ENCODE measurements around the gene SRF. TPM values are rescaled to one million over a fixed set of nuclear protein-coding genes. Genes with fewer than 3 reads are reported as not detected.

Gene SRF
- total RNA-seq, 3 donors from 2014 or later: 19.5 to 87.1 (median 26.3) TPM

- ATAC-seq (no peak), DNase-seq (no peak)
- no peaks in the 10 kb centered on the region for H3K4me1 ChIP-seq (ENCODE audit: low read depth)
- H3K9me3 ChIP-seq: no peaks in the 10 kb centered on the region
- H3K36me3 ChIP-seq (ENCODE audit: low read depth): no peaks in the 10 kb centered on the region
- TF ChIP-seq, protein P1, sequence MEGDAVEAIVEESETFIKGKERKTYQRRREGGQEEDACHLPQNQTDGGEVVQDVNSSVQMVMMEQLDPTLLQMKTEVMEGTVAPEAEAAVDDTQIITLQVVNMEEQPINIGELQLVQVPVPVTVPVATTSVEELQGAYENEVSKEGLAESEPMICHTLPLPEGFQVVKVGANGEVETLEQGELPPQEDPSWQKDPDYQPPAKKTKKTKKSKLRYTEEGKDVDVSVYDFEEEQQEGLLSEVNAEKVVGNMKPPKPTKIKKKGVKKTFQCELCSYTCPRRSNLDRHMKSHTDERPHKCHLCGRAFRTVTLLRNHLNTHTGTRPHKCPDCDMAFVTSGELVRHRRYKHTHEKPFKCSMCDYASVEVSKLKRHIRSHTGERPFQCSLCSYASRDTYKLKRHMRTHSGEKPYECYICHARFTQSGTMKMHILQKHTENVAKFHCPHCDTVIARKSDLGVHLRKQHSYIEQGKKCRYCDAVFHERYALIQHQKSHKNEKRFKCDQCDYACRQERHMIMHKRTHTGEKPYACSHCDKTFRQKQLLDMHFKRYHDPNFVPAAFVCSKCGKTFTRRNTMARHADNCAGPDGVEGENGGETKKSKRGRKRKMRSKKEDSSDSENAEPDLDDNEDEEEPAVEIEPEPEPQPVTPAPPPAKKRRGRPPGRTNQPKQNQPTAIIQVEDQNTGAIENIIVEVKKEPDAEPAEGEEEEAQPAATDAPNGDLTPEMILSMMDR (IDR thresholded peaks at IDR 0.05): no peak
- H3K4me3 ChIP-seq: no peak overlapping the region
- intact Hi-C loops (cut with DNase I, micrococcal nuclease): no loop called here
Measured at GRCh38 chr6:43219119-43219518, 48.0 kb downstream of the SRF start.

- Histone ChIP-seq H3K9me3 (no peaks in the 10 kb centered on the region), H3K4me3 (no peak overlapping the region), H3K4me1 (ENCODE audit: low read depth) (peaks cover under 1% of the 10 kb centered on the region), H3K36me3 (ENCODE audit: low read depth) (no peaks in the 10 kb centered on the region)
- TF ChIP-seq, protein P1 (IDR thresholded peaks at IDR 0.05): no peak
- no peak for DNase-seq
- no peak for ATAC-seq
- intact Hi-C loops (cut with DNase I, micrococcal nuclease): no loop called here
Measured at GRCh38 chr6:43219814-43220213, 48.7 kb downstream of the SRF start.

GRCh38 chr6:43220439-43220951, 49.4 kb downstream of the SRF start:
- Histone ChIP-seq H3K4me3 (no peak overlapping the region), H3K9me3 (no peaks in the 10 kb centered on the region), H3K4me1 (ENCODE audit: low read depth) (peaks cover 2% of the 10 kb centered on the region), H3K36me3 (ENCODE audit: low read depth) (no peaks in the 10 kb centered on the region)
- DNase-seq (no peak), ATAC-seq (no peak)
- TF ChIP-seq, protein P1 (IDR thresholded peaks at IDR 0.05): no peak
- intact Hi-C loops (cut with DNase I, micrococcal nuclease): no loop called here

- Histone ChIP-seq H3K36me3 (ENCODE audit: low read depth) (no peaks in the 10 kb centered on the region), H3K4me1 (ENCODE audit: low read depth) (peaks cover 2% of the 10 kb centered on the region), H3K4me3 (no peak overlapping the region), H3K9me3 (no peaks in the 10 kb centered on the region)
- TF ChIP-seq, protein P1 (IDR thresholded peaks at IDR 0.05): no peak
- ATAC-seq: no peak
- intact Hi-C loops (cut with DNase I, micrococcal nuclease): no loop called here
- DNase-seq: no peak
Measured at GRCh38 chr6:43221046-43221972, 50.2 kb downstream of the SRF start.

DNA sequence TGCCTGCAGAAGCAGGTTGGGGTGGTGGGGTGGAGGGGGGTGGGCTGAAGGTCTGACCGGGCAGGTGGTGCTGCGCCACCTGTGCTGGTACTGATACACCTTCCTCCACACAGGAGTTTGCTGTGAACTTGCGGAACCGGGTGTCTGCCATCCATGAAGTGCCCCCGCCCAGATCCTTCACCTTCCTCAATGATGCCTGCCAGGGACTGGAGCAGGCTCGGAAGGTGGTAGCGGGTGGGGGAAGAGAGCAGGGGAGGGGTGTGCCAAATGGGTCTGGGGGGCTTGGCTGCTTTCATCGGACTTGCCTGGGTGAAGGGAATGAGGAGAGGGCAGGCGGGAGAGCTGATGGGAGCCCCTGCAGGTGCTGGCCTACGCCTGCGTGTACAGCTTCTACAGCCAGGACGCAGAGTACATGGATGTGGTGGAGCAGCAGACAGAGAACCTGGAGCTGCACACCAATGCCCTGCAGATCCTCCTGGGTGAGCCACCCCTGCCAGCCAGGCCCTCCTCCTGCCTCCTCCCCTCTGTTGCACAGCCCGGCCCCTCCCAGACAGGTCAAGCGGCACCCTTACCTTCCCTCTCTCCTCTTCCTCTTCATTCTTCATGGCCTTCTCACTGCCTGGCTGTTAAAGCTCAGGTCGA, 51.5 kb downstream of the SRF start:
- TF ChIP-seq, protein P1 (IDR thresholded peaks at IDR 0.05): no peak
- Histone ChIP-seq H3K4me1 (ENCODE audit: low read depth) (peaks cover 2% of the 10 kb centered on the region), H3K4me3 (no peak overlapping the region), H3K9me3 (no peaks in the 10 kb centered on the region), H3K36me3 (ENCODE audit: low read depth) (no peaks in the 10 kb centered on the region)
- DNase-seq (no peak), ATAC-seq (peak; percentile 5)
- intact Hi-C loops (cut with DNase I, micrococcal nuclease): no loop called here

Data from mucosa of descending colon (tissue), 3 donors.